SIG-M5 treated with dmso at 0.1 percent for 504 hours (cell line): ENCODE data around the gene LRRC18.

Experiments used
- DNase-seq: peaks from one replicate; lab custom pipeline; 2025; ENCODE audit not compliant: unreplicated experiment; lab: John Stamatoyannopoulos, UW

Gene LRRC18

GRCh38 chr10:48939790-48940325, at the start of gene LRRC18:
LRRC18 (minus strand) TSS chr10:48939840; CDS start chr10:48914155, 25,685 bp downstream.
- no peak for DNase-seq

GRCh38 chr10:48985621-48986158, 46.0 kb upstream of the LRRC18 start:
- no peak for DNase-seq

GRCh38 chr10:48983648-48984351, 44.2 kb upstream of the LRRC18 start:
- DNase-seq: no peak

GRCh38 chr10:48982584-48982983, 42.9 kb upstream of the LRRC18 start:
- DNase-seq: no peak

GRCh38 chr10:48981310-48981907, 41.8 kb upstream of the LRRC18 start:
- peak; percentile 9 for DNase-seq

- DNase-seq: no peak
These were observed 38.7 kb upstream of the LRRC18 start for GRCh38 chr10:48978318-48978717.

GRCh38 chr10:48976196-48976595, 36.6 kb upstream of the LRRC18 start:
- no peak for DNase-seq

- no peak for DNase-seq
These were observed 35.0 kb upstream of the LRRC18 start for GRCh38 chr10:48974510-48975156.

GRCh38 chr10:48973065-48973464, 33.4 kb upstream of the LRRC18 start:
- no peak for DNase-seq

- no peak for DNase-seq
These were observed 31.0 kb upstream of the LRRC18 start for GRCh38 chr10:48970654-48971053.

- DNase-seq: no peak
These were observed 30.4 kb upstream of the LRRC18 start for GRCh38 chr10:48970046-48970445.

GRCh38 chr10:48968036-48968435, 28.4 kb upstream of the LRRC18 start:
- no peak for DNase-seq

GRCh38 chr10:48965460-48965859, 25.8 kb upstream of the LRRC18 start:
- no peak for DNase-seq

GRCh38 chr10:48964038-48964437, 24.4 kb upstream of the LRRC18 start:
- no peak for DNase-seq

GRCh38 chr10:48958598-48959190, 19.1 kb upstream of the LRRC18 start:
- no peak for DNase-seq

- no peak for DNase-seq
These were observed 17.9 kb upstream of the LRRC18 start for GRCh38 chr10:48957361-48958151.

GRCh38 chr10:48951707-48952106, 12.1 kb upstream of the LRRC18 start:
- no peak for DNase-seq

GRCh38 chr10:48948470-48949037, 8.9 kb upstream of the LRRC18 start:
- no peak for DNase-seq

GRCh38 chr10:48947690-48948469, 8.2 kb upstream of the LRRC18 start:
- DNase-seq: no peak
